ENCODE measurements around the gene CDC6.

CDC6 gene

GRCh38 chr17:40311575-40311974, 23.9 kb downstream of the CDC6 start:
- DNase-seq (ENCODE audit: low read depth in 2 of 2): no peak

- DNase-seq (ENCODE audit: low read depth in 2 of 2): no peak
These were observed 24.6 kb downstream of the CDC6 start for GRCh38 chr17:40312131-40312731.

- no peak for DNase-seq (ENCODE audit: low read depth in 2 of 2)
These were observed 25.4 kb downstream of the CDC6 start for GRCh38 chr17:40312893-40313667.

GRCh38 chr17:40313668-40314583, 26.2 kb downstream of the CDC6 start:
- no peak for DNase-seq (ENCODE audit: low read depth in 2 of 2)

- DNase-seq (ENCODE audit: low read depth in 2 of 2): peak; percentile 69 to 76
These were observed 26.9 kb downstream of the CDC6 start for GRCh38 chr17:40314584-40314956.

- DNase-seq (ENCODE audit: low read depth in 2 of 2): no peak
These were observed 27.5 kb downstream of the CDC6 start for GRCh38 chr17:40315206-40315605.

- DNase-seq (ENCODE audit: low read depth in 2 of 2): no peak
These were observed 28.2 kb downstream of the CDC6 start for GRCh38 chr17:40315678-40316570.

- DNase-seq (ENCODE audit: low read depth in 2 of 2): no peak
These were observed 29.1 kb downstream of the CDC6 start for GRCh38 chr17:40316571-40317344.

- DNase-seq (ENCODE audit: low read depth in 2 of 2): no peak
These were observed 29.7 kb downstream of the CDC6 start for GRCh38 chr17:40317345-40317873.

- DNase-seq (ENCODE audit: low read depth in 2 of 2): peak; percentile 79 to 90
These were observed 30.5 kb downstream of the CDC6 start for GRCh38 chr17:40317880-40318829.

- DNase-seq (ENCODE audit: low read depth in 2 of 2): no peak
These were observed 31.2 kb downstream of the CDC6 start for GRCh38 chr17:40318830-40319391.

GRCh38 chr17:40319651-40320540, 32.2 kb downstream of the CDC6 start:
- peak in 1 of 2 experiments; percentile 60 for DNase-seq (ENCODE audit: low read depth in 2 of 2)

GRCh38 chr17:40320756-40321523, 33.3 kb downstream of the CDC6 start:
- no peak for DNase-seq (ENCODE audit: low read depth in 2 of 2)

GRCh38 chr17:40321524-40321929, 33.8 kb downstream of the CDC6 start:
- DNase-seq (ENCODE audit: low read depth in 2 of 2): no peak

- DNase-seq (ENCODE audit: low read depth in 2 of 2): no peak
These were observed 34.3 kb downstream of the CDC6 start for GRCh38 chr17:40321961-40322357.

- DNase-seq (ENCODE audit: low read depth in 2 of 2): peak; percentile 62 to 69
These were observed 35.0 kb downstream of the CDC6 start for GRCh38 chr17:40322358-40323315.

All from stimulated activated CD4-positive, alpha-beta T cell treated with anti-CD3 and anti-CD28 coated beads, Interleukin-12 subunit alpha, Interleukin-12 subunit beta, amount 100 ng/mL, for 24 hours (primary cell).